ENCODE data around the gene SLC22A14.
A peak's percentile ranks its signal among the peaks of the same experiment; 100 is the strongest.
"Not testable (repeated sequence)": the region's sequence is repeated elsewhere in the genome, so short reads cannot be mapped to it uniquely, and the experiment has no call there.

Gene SLC22A14, protein sequence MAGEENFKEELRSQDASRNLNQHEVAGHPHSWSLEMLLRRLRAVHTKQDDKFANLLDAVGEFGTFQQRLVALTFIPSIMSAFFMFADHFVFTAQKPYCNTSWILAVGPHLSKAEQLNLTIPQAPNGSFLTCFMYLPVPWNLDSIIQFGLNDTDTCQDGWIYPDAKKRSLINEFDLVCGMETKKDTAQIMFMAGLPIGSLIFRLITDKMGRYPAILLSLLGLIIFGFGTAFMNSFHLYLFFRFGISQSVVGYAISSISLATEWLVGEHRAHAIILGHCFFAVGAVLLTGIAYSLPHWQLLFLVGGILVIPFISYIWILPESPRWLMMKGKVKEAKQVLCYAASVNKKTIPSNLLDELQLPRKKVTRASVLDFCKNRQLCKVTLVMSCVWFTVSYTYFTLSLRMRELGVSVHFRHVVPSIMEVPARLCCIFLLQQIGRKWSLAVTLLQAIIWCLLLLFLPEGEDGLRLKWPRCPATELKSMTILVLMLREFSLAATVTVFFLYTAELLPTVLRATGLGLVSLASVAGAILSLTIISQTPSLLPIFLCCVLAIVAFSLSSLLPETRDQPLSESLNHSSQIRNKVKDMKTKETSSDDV

GRCh38 chr3:38281895-38282686 is at the start of gene SLC22A14:
SLC22A14 (plus strand) TSS chr3:38282294; CDS start chr3:38306027, 23,733 bp downstream.
- peak; percentile 9 for DNase-seq (ENCODE audit: low read depth)

DNA sequence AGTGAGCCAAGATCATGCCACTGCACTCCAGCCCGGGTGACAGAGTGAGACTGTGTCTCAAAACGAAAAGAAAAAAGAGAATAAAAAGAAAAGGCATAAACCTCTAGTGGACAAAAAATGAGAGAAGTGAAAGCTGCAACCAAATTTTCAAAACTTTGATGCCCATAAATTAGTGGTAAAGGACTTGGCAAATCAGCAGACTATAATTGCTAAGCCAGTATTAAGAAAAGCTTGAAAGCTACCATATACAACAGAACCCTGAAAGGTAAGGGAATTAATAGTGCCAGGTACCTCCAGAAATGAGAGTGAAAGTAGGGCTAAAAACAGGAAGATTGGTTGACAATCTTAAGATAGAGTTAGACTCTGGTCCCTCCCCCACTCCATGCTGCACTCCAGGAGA is 49.4 kb upstream of the SLC22A14 start:
- no peak for DNase-seq (ENCODE audit: low read depth)

DNA sequence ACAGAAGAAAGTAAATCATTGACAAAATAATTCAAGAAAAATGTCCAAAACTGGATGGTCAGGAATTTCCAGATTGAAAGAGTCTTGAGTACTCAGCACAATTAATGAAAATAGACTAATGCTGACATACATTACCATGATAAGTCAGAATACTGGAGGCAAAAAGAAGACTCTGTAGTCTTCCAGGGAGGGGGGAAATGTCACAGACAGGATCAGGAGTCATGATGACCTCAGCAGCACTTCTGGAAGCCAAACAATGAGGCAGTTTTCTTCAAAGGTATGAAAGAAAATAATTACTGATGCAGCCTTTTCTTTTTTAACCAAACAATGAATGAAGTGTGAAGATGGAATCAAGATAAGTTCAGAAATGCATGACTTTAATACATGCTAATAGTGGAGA is 46.6 kb upstream of the SLC22A14 start:
- peak; percentile 10 for DNase-seq (ENCODE audit: low read depth)

DNA sequence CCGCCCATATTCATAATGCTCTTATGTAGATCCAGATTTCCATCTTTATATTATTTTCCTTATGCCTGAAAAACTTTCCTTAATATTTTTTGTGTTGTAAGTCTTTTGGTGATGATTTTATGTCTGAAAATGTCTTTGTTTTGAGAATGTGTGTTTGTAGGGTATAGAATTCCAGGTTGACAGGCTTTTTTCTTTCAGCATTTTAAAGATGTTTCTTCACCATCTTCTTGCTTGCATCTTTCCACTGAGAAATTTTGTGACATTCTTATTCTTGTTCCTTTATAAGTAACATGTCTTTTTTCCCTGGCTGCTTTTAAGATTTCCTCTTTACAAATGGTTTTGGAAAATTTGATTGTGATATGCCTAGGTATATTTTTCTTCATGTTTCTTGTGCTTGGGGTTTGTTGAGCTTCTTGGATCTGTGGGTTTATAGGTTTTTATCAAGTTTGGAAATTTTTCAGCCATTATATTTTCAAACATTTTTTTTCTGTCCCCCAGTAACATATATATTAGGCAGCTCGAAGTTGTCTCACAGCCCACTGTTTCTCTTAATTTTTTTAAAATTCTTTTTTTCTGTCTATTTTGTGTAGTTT is 43.6 kb upstream of the SLC22A14 start:
- no peak for DNase-seq (ENCODE audit: low read depth)

DNA sequence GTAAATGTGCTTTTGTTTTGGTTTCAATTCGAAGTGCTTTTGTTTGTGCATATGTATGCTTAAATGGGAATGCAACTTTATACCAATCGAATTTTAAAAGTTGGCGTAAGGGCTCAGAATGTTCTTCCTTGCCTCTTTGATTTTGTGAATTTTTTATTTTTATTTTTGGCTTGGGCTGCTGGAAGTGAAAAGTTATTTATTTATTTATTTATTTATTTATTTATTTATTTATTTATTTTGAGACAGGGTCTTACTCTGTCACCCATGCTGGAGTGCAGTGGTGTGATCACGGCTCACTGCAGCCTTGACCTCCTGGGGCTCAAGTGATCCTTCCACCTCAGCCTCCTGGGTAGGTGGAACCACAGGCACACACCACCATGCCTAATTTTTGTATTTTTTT is 39.3 kb upstream of the SLC22A14 start:
- DNase-seq (ENCODE audit: low read depth), result not testable (repeated sequence)

- no peak for DNase-seq (ENCODE audit: low read depth)
Observed at GRCh38 chr3:38245930-38246329, 36.2 kb upstream of the SLC22A14 start.

DNA sequence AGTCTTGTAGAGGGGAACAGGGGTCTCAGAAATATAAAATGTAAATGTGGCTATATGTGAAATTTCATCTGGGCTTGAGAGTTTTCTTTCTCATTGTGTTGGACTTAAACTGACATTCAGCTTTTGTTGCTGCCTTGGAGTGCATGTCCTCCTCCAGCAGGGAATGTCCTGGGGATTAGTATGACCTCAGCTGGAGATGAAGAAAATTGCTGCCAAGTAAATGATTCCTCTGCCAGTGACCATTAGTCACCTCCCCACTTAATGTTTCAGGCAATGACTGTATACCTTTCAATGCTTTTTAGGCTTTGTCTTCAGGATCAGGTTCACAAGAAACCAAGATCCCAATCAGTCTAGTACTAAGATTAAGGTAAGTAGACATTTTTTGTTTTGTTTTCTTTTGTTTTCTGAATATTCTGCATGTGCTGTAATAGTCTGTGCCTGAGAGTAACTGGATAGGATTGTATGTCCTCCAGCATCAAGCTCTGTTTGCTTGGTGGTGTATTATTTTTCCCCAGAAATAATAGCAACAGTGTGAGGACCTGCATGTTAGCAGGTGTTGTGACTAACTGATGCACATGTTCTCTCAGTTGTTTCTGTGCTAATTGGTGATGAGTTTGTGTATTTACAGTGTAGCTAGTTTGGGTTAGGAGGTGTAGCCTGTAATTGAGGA is 34.6 kb upstream of the SLC22A14 start:
- peak; percentile 89 for DNase-seq (ENCODE audit: low read depth)

- DNase-seq (ENCODE audit: low read depth), result no peak
Observed at GRCh38 chr3:38250198-38250597, 31.9 kb upstream of the SLC22A14 start.

GRCh38 chr3:38251197-38251596 is 30.9 kb upstream of the SLC22A14 start:
- DNase-seq (ENCODE audit: low read depth), result no peak

GRCh38 chr3:38253704-38254103 is 28.4 kb upstream of the SLC22A14 start:
- no peak for DNase-seq (ENCODE audit: low read depth)

DNA sequence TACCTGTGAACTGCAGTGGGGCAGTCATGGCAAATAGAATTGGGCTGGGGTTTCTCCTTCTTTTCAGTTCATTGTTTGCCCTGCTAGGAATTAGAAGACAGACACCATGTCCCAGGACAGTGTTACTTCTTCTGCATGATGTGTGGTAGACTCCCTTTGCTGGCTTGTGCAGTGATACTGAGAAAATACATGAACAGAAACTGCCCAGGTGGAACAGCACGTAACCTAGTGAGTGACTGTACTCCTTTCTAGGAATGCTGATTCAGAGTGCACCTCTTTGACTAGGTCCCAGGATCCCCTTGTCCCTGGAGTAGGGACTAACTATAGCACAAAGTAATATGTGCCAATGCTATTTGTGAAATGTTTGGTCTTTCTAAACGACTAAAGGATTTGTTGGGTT is 27.2 kb upstream of the SLC22A14 start:
- DNase-seq (ENCODE audit: low read depth), result no peak

DNA sequence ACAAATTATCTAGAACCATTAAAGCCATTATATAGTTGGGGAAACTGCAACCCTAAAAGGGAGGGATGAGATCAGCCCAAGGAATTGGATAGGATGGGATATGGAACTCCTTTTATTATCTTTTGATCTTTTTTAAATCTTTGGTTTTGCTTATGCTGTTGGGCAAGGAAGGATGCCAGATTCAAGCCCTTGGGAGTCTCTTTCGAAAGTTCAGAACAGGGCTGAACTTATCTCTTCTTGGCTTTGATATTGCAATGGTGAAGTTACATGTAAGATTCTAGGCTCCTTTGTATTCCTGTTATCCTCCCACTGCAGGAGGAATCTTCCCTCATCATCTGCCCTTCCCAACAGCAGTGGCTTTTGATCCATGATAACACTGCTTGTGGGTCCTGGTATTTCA is 26.5 kb upstream of the SLC22A14 start:
- DNase-seq (ENCODE audit: low read depth), result no peak

DNA sequence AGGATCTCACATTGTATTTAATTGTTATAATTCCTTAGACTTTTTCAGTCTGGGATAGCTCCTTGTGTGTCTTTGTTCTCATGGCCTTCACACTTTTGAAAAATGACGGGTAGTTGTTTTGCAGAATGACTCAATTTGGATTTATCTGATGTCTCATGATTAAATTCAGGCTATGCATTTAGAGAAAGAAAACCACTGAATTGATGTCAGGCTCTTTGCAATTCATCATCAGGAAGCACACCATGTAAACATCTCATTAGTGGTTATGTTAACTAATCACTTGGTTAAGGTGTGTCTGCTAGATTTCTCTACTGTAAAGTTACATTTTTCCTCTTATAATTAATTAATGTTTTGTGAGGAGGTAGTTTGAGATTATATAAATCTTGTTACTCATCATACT is 24.5 kb upstream of the SLC22A14 start:
- DNase-seq (ENCODE audit: low read depth), result peak; percentile 27

DNA sequence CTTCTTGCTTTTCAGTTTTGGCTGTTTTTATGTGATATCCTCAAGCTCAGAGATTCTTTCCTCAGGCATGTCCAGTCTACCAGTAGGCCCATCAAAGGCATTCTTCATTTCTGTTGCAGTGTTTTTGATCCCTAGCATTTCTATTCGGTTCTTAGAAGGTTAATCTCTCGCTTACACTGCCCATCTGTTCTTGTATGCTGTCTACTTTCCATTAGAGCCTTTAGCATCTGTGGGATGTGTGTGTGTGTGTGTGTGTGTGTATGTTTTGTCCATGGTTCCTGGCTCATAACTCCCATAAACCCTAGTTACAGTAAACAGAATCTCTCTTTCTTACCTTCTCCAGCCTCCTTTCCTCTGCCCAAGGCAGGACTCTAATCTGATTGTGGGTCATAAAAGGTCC is 21.6 kb upstream of the SLC22A14 start:
- no peak for DNase-seq (ENCODE audit: low read depth)

DNA sequence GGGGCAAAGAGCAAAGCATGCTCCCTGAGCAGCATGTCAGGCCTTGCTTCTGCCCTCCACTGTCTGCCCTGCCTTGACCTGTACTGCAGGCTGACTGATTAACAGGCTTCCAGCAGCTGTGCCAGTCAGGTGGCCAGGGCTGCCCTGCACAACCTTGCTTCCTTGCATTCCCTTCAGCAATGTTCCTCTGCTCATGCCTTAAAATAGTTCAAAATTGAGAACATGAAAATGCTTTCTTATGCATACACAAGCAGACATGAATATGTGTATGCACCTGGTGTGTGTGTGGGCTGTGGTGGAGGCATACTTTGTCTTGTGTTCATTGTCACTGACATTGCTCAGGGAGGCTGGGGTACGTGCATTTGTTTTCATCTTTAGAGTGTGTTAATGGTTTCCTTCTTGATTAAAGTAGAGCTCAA is 17.7 kb upstream of the SLC22A14 start:
- DNase-seq (ENCODE audit: low read depth), result no peak

DNA sequence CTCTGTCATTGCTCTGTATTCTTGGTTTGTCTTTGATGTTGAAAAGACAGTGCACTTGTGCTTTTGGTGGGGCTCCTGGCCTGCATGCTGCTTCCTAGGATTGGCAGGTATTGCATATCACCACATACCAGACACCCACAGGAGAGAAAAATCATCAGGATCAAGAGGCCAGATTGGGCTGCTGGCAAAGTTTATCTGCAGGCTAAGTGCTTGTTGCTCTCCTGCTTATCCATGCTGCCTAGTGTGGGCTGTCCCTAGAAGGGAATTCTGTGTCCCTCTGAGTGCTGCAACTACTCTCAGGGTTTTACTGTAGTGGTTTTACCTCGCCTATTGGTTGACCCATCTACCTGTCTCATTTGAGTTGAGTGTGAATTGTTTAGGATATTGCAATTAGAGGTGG is 17.3 kb upstream of the SLC22A14 start:
- no peak for DNase-seq (ENCODE audit: low read depth)

- DNase-seq (ENCODE audit: low read depth), result no peak
Observed at GRCh38 chr3:38265604-38266307, 16.3 kb upstream of the SLC22A14 start, which contains the start of gene SLC22A13. SLC22A13 (plus strand) TSS chr3:38265812; CDS start chr3:38265861, 49 bp downstream.

GRCh38 chr3:38266810-38267209 is 15.3 kb upstream of the SLC22A14 start:
- DNase-seq (ENCODE audit: low read depth), result no peak

DNA sequence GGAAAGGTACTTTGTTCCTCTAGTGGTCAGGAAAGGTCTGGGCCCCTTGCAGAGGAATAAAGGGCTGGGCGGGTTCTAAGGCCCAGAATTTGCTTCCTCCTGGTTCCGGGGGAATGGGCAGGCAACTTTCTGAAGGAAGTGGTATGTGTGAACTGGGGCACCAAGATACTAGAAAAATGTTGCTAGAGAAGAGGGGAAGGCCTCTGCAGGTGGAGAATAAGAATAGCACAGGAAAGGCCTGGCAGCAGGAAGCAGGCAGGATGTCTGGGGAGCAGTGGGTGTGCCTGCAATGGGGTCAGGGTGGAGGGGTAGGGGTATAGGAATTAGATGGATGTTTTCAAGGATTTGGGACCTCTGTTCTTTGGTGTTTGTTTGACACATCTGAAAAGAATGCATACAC is 14.4 kb upstream of the SLC22A14 start:
- no peak for DNase-seq (ENCODE audit: low read depth)

DNA sequence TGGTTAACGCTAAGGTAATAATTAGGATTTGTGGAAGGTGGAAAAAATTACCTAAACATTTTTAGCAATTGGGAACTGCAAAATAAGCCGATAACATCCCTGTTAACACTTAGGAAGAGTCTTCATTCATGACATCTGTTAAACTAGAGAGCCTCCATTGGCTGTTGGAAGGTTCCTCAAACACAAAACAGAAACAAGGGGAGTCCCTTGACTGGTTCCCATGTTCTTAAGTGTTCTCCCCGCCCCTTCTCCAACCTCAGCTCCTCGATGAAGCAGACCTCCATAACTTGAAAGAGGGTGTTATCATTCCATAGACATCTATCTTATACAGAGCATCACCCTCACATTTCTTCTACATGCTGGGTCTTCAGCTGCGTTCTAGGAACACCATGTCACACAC is 14.0 kb upstream of the SLC22A14 start:
- no peak for DNase-seq (ENCODE audit: low read depth)

DNA sequence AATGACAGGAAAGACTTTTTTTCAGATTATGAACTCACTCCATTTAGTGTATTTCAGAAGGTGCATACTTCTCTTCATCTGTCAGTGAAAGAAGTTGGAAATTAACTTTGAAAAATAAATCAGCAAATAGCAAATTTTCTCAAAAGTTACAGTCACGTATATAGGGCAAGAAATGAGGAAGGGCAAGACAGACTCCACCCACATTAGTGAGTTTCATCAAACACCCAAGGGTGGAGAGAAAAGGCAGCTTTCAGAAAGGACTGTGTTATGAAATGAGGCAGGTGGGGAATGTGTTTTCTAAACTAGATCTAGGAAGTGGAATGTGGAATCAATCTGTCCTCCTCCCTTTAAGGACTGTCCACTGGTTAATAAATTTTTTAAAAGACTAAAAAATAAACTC is 13.6 kb upstream of the SLC22A14 start:
- DNase-seq (ENCODE audit: low read depth), result no peak
